ENCODE data around the gene RET.

RET gene

GRCh38 chr10:43044961-43045621, 31.8 kb upstream of the RET start:
- DNase-seq: no peak

- DNase-seq: no peak
These were observed 31.1 kb upstream of the RET start for GRCh38 chr10:43045631-43046287.

GRCh38 chr10:43046288-43046991, 30.4 kb upstream of the RET start:
- DNase-seq: no peak

- no peak for DNase-seq
These were observed 29.4 kb upstream of the RET start for GRCh38 chr10:43047288-43047970.

GRCh38 chr10:43048301-43049051, 28.4 kb upstream of the RET start:
- no peak for DNase-seq

- DNase-seq: no peak
These were observed 27.8 kb upstream of the RET start for GRCh38 chr10:43049081-43049551.

- DNase-seq: no peak
These were observed 26.9 kb upstream of the RET start for GRCh38 chr10:43050011-43050410.

- DNase-seq: no peak
These were observed 23.0 kb upstream of the RET start for GRCh38 chr10:43053825-43054224.

GRCh38 chr10:43054593-43054992, 22.3 kb upstream of the RET start:
- no peak for DNase-seq

- no peak for DNase-seq
These were observed 21.7 kb upstream of the RET start for GRCh38 chr10:43055217-43055616.

GRCh38 chr10:43055991-43056567, 20.8 kb upstream of the RET start:
- DNase-seq: no peak

- no peak for DNase-seq
These were observed 20.3 kb upstream of the RET start for GRCh38 chr10:43056568-43057011.

- DNase-seq: no peak
These were observed 19.6 kb upstream of the RET start for GRCh38 chr10:43057231-43057711.

- DNase-seq: no peak
These were observed 19.0 kb upstream of the RET start for GRCh38 chr10:43057831-43058340.

- DNase-seq: no peak
These were observed 18.0 kb upstream of the RET start for GRCh38 chr10:43058716-43059335.

- DNase-seq: no peak
These were observed 17.5 kb upstream of the RET start for GRCh38 chr10:43059336-43059720.

GRCh38 chr10:43059828-43060227, 17.0 kb upstream of the RET start:
- no peak for DNase-seq

GRCh38 chr10:43060291-43060690, 16.6 kb upstream of the RET start:
- DNase-seq: no peak

GRCh38 chr10:43061331-43061730, 15.5 kb upstream of the RET start:
- DNase-seq: no peak

GRCh38 chr10:43061760-43062159, 15.1 kb upstream of the RET start:
- no peak for DNase-seq

- DNase-seq: no peak
These were observed 14.3 kb upstream of the RET start for GRCh38 chr10:43062402-43063160.
